ENCODE results near the gene KCNJ15. TPM values are rescaled to one million over a fixed set of nuclear protein-coding genes. Genes with fewer than 3 reads are reported as not detected.

KCNJ15 gene
- total RNA-seq, 1 donor from 2014 or later = 17.5 TPM

- H3K36me3 ChIP-seq = no peaks in the 10 kb centered on the region
- H3K27me3 ChIP-seq = no peaks in the 10 kb centered on the region
- TF ChIP-seq CTCF (IDR thresholded peaks at IDR 0.05) = no peak
- peaks cover 3 to 28% of the 10 kb centered on the region in 2 donors for H3K4me1 ChIP-seq
- no peak for DNase-seq (ENCODE audit: low spot score in 2 of 2)
- intact Hi-C loops (cut with DNase I) = no loop called here
- no peaks in the 10 kb centered on the region for H3K9me3 ChIP-seq
- H3K4me3 ChIP-seq = no peak overlapping the region
- peak overlapping the region in 1 of 2 donors; percentile 61 for H3K27ac ChIP-seq
Observed at GRCh38 chr21:38264571-38264970, 7.8 kb downstream of the KCNJ15 start.

GRCh38 chr21:38265166-38265565 is 8.4 kb downstream of the KCNJ15 start:
- no peak for TF ChIP-seq CTCF (IDR thresholded peaks at IDR 0.05)
- no peaks in the 10 kb centered on the region for H3K9me3 ChIP-seq

DNA sequence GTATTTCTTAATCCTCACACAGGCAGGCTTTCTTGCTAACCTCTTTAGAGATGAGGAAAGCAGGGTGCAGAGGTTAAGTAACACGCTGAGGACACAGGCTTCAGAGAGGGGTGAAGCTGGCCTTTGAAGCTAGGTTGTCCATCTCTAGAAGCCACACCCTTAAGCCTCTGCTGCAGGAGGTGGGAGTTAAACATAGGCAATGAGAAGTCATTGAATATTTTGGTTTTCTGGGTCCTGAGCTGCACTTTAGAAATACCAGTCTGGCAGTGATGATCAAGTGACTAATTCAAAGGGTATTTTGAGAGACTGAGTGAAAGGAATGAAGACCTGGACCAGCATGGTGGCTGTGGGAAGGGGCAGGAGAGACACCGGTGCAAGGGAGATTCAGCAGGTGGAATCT is 9.9 kb downstream of the KCNJ15 start:
- Histone ChIP-seq H3K36me3 (no peaks in the 10 kb centered on the region), H3K27ac (peak overlapping the region in 1 of 2 donors; percentile 22), H3K4me3 (no peak overlapping the region), H3K4me1 (peaks cover 3 to 24% of the 10 kb centered on the region in 2 donors), H3K9me3 (no peaks in the 10 kb centered on the region), H3K27me3 (no peaks in the 10 kb centered on the region)
- no peak for DNase-seq (ENCODE audit: low spot score in 2 of 2)
- TF ChIP-seq CTCF (IDR thresholded peaks at IDR 0.05) = no peak
- intact Hi-C loops (cut with DNase I) = no loop called here

More at GRCh38 chr21:38265166-38265565, 8.4 kb downstream of the KCNJ15 start:
- Histone ChIP-seq H3K27me3 (no peaks in the 10 kb centered on the region), H3K4me1 (peaks cover 3 to 28% of the 10 kb centered on the region in 2 donors), H3K4me3 (no peak overlapping the region), H3K36me3 (no peaks in the 10 kb centered on the region), H3K27ac (no peak overlapping the region)
- intact Hi-C loops (cut with DNase I) = no loop called here
- no peak for DNase-seq (ENCODE audit: low spot score in 2 of 2)

- no peak for TF ChIP-seq CTCF (IDR thresholded peaks at IDR 0.05)
- H3K4me3 ChIP-seq = no peak overlapping the region
- H3K27ac ChIP-seq = peak overlapping the region; percentile 7 to 22
- no peaks in the 10 kb centered on the region for H3K27me3 ChIP-seq
- H3K9me3 ChIP-seq = no peaks in the 10 kb centered on the region
- no peaks in the 10 kb centered on the region for H3K36me3 ChIP-seq
- intact Hi-C loops (cut with DNase I) = no loop called here
- peaks cover 3 to 20% of the 10 kb centered on the region in 2 donors for H3K4me1 ChIP-seq
- no peak for DNase-seq (ENCODE audit: low spot score in 2 of 2)
Observed at GRCh38 chr21:38267136-38267755, 10.5 kb downstream of the KCNJ15 start.

DNA sequence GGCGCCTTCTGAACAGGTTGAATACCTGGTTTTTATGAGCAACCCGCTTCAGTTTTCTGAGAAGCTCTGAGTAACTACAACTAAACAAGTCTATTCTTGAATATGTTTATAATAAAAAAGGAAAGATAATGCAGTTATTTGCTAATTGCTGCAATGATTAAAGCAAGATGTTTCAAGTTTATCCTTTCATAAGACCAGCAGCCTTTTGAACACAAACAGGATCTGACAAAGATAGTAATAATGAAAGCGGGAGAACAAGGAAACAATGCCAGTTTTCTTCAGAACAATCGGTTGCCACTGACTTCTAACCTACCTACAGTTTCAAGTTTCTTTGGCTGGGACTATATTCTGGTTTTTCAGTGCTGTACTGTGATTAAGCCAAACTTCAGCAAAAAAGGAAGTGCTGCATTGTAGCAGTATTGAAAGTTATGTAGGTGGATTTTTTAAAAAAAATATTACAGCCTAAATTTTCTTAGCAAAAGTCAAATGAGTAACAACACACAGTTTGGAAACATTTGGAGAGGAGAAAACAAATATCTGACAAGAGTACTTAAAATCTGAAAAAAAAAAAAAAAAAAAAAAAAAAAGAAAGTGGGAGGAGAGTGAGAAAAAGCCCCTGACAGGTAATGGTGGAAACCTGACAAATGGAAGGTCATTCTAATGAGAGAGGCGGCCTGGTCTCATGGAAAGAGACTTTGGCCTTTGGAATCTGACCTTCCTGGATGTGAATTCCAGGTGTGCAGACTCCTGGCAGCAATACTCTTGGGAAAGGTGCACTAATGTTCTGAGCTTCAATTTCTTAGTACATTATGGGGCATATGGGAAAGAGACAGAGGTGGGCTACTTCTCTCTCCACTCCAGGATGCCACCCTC is 11.4 kb downstream of the KCNJ15 start:
- Histone ChIP-seq H3K4me3 (no peak overlapping the region), H3K27ac (no peak overlapping the region), H3K27me3 (no peaks in the 10 kb centered on the region), H3K9me3 (no peaks in the 10 kb centered on the region), H3K4me1 (peaks cover 3 to 20% of the 10 kb centered on the region in 2 donors), H3K36me3 (no peaks in the 10 kb centered on the region)
- intact Hi-C loops (cut with DNase I) = no loop called here
- no peak for DNase-seq (ENCODE audit: low spot score in 2 of 2)
- TF ChIP-seq CTCF (IDR thresholded peaks at IDR 0.05) = no peak
